Measurements from ENCODE around the gene CMSS1.

- TF ChIP-seq POLR2A (IDR thresholded peaks at IDR 0.05) (no peak), CTCF (IDR thresholded peaks at IDR 0.05) (no peak)
Observed at GRCh38 chr3:100087198-100087597, 269.5 kb downstream of the CMSS1 start.
